KMS-11 (cell line): ENCODE data around the gene PRC1.

Experiments
- H2AFZ ChIP-seq: fragments of 200-600 bp; sonication (generic); 2 replicates; pipeline ENCODE4 v1.6.1; 2016; ENCODE audit warnings: antibody characterized with exemption, mixed run types, low read depth
- H3K27ac ChIP-seq: fragments of 200-600 bp; sonication (generic); 2 replicates; pipeline ENCODE4 v1.6.1; 2016; ENCODE audit warnings: mild to moderate bottlenecking, mixed run types
- H3K27me3 ChIP-seq: fragments of 200-600 bp; sonication (generic); 2 replicates; pipeline ENCODE4 v1.6.1; 2017; ENCODE audit warnings: mild to moderate bottlenecking, low read depth, mixed run types, moderate library complexity; ENCODE audit not compliant: insufficient read depth
- H3K36me3 ChIP-seq: fragments of 200-600 bp; sonication (generic); 2 replicates; pipeline ENCODE4 v1.6.1; 2017; ENCODE audit warnings: mild to moderate bottlenecking, mixed run types; ENCODE audit not compliant: insufficient read depth
- H3K4me1 ChIP-seq: fragments of 200-600 bp; sonication (generic); 2 replicates; pipeline ENCODE4 v1.6.1; 2016; ENCODE audit warnings: mild to moderate bottlenecking, low read depth, mixed run types; ENCODE audit not compliant: poor library complexity, severe bottlenecking
- H3K4me2 ChIP-seq: fragments of 200-600 bp; sonication (generic); 2 replicates; pipeline ENCODE4 v1.7.0; 2016; ENCODE audit warnings: mild to moderate bottlenecking, mixed run types
- H3K4me3 ChIP-seq: fragments of 200-600 bp; sonication (generic); IDR thresholded peaks from 2 replicates; pipeline ENCODE4 v1.6.1; 2017; ENCODE audit warnings: low read depth, low read length, mixed read lengths; ENCODE audit not compliant: insufficient read depth
- H3K79me2 ChIP-seq: fragments of 200-600 bp; sonication (generic); 2 replicates; pipeline ENCODE4 v1.6.1; 2016; ENCODE audit warnings: low read depth, mixed run types; ENCODE audit not compliant: insufficient read depth
- H3K9ac ChIP-seq: fragments of 200-600 bp; sonication (generic); 2 replicates; pipeline ENCODE4 v1.6.1; 2016; ENCODE audit warnings: mild to moderate bottlenecking, mixed run types
- H4K20me1 ChIP-seq: fragments of 200-600 bp; sonication (generic); 2 replicates; pipeline ENCODE4 v1.6.1; 2016; ENCODE audit warnings: mild to moderate bottlenecking, mixed run types; ENCODE audit not compliant: insufficient read depth
- CTCF ChIP-seq: fragments of 200-600 bp; sonication (generic); conservative IDR thresholded peaks from 2 replicates; pipeline ENCODE4 v1.6.1; 2017; ENCODE audit warnings: low read depth, mild to moderate bottlenecking, antibody characterized with exemption, low read length, moderate library complexity, mixed read lengths

PRC1 gene

GRCh38 chr15:90946538-90946937 is 47.8 kb downstream of the PRC1 start:
- Histone ChIP-seq H3K27me3 (no peaks in the 10 kb centered on the region), H3K4me1 (no peaks in the 10 kb centered on the region), H3K9ac (no peak overlapping the region), H3K36me3 (no peaks in the 10 kb centered on the region), H2AFZ (no peak overlapping the region), H3K79me2 (no peaks in the 10 kb centered on the region), H3K4me2 (no peak overlapping the region), H4K20me1 (no peaks in the 10 kb centered on the region), H3K27ac (no peak overlapping the region), H3K4me3 (no peak overlapping the region)
- no peak for TF ChIP-seq CTCF

GRCh38 chr15:90945091-90945490 is 49.2 kb downstream of the PRC1 start:
- no peaks in the 10 kb centered on the region for H3K27me3 ChIP-seq
- no peak overlapping the region for H3K4me3 ChIP-seq
- no peaks in the 10 kb centered on the region for H3K4me1 ChIP-seq
- no peak overlapping the region for H3K4me2 ChIP-seq
- no peak for TF ChIP-seq CTCF
- no peak overlapping the region for H3K9ac ChIP-seq
- no peaks in the 10 kb centered on the region for H3K36me3 ChIP-seq
- no peaks in the 10 kb centered on the region for H3K79me2 ChIP-seq
- no peak overlapping the region for H2AFZ ChIP-seq
- no peak overlapping the region for H3K27ac ChIP-seq
- no peaks in the 10 kb centered on the region for H4K20me1 ChIP-seq

- Histone ChIP-seq H4K20me1 (no peaks in the 10 kb centered on the region), H3K4me1 (no peaks in the 10 kb centered on the region), H3K4me3 (no peak overlapping the region), H2AFZ (no peak overlapping the region), H3K36me3 (no peaks in the 10 kb centered on the region), H3K9ac (no peak overlapping the region), H3K27ac (no peak overlapping the region), H3K27me3 (no peaks in the 10 kb centered on the region), H3K4me2 (no peak overlapping the region), H3K79me2 (no peaks in the 10 kb centered on the region)
- TF ChIP-seq CTCF = no peak
Observed at GRCh38 chr15:90942354-90943120, 51.8 kb downstream of the PRC1 start.

GRCh38 chr15:90941038-90941437 is 53.3 kb downstream of the PRC1 start:
- no peaks in the 10 kb centered on the region for H3K79me2 ChIP-seq
- no peak overlapping the region for H2AFZ ChIP-seq
- no peak overlapping the region for H3K9ac ChIP-seq
- H3K27ac ChIP-seq = no peak overlapping the region
- H4K20me1 ChIP-seq = no peaks in the 10 kb centered on the region
- H3K4me3 ChIP-seq = no peak overlapping the region
- peaks cover 4% of the 10 kb centered on the region for H3K4me1 ChIP-seq
- no peak overlapping the region for H3K4me2 ChIP-seq
- no peak for TF ChIP-seq CTCF
- no peaks in the 10 kb centered on the region for H3K27me3 ChIP-seq
- H3K36me3 ChIP-seq = no peaks in the 10 kb centered on the region
